Prostate gland (tissue), 2 donors: Measurements from ENCODE around the gene EML1.

Source experiments
- CTCF ChIP-seq, 4 experiments: fragments of 200-600 bp in 2 of 4; fragments of 450-650 bp in 2 of 4; sonication (generic) in 2 of 4; IDR thresholded peaks; 1 replicate in 3 of 4; 2 replicates in 1 of 4; pipeline ENCODE4 v1.5.1; 2016 to 2019; ENCODE audit warnings: antibody characterized with exemption in 4 of 4, mild to moderate bottlenecking in 2 of 4, moderate library complexity in 2 of 4
- POLR2AphosphoS5 ChIP-seq: sonication (generic); formaldehyde crosslinking; IDR thresholded peaks from one replicate; pipeline ENCODE4 v1.6.1; 2017; ENCODE audit warnings: antibody characterized with exemption

GRCh38 chr14:99797231-99797630 lies 4.0 kb downstream of the EML1 start:
- TF ChIP-seq CTCF (IDR thresholded peaks at IDR 0.05) (no peak), POLR2AphosphoS5 (no peak)
